ENCODE data around the gene STAU1. TPM values are rescaled to one million over a fixed set of nuclear protein-coding genes. Genes with fewer than 3 reads are reported as not detected.
"Not testable (repeated sequence)": the region's sequence is repeated elsewhere in the genome, so short reads cannot be mapped to it uniquely, and the experiment has no call there.

Gene STAU1
- total RNA-seq, 4 donors from 2014 or later, result 39.1 to 61.4 (median 54.4) TPM

DNA sequence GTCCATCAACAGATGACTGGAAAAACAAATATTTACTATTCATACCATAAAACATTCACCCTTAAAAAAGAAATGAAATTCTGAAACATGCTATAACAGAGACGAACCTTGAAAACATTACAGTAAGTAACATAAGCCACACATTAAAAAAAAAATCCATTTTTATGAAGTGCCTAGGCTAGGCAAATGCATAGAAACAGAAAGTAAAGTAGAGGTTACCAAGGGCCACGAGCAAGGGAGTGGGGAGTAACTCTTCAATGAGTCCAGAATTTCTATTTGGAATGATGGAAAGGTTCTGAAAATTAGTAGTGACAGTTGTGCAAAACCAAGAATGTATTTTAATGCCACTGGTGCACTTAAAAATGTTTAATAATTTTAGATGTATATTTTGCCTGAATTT lies 47.7 kb downstream of the STAU1 start:
- Histone ChIP-seq H3K36me3 (peaks cover 0 to 28% of the 10 kb centered on the region in 2 donors), H3K27me3 (no peaks in the 10 kb centered on the region), H3K4me1 (peaks cover 12 to 19% of the 10 kb centered on the region in 2 donors), H3K27ac (peak overlapping the region in 1 of 4 donors; percentile 44), H3K9me3 (no peaks in the 10 kb centered on the region), H3K4me3 (no peak overlapping the region)
- ATAC-seq, result no peak
- DNase-seq, result no peak
- in situ Hi-C loops (cut with MboI; ENCODE audit: low sequenced_read_pairs in 4 of 4), result no loop called here
- TF ChIP-seq, protein P1, sequence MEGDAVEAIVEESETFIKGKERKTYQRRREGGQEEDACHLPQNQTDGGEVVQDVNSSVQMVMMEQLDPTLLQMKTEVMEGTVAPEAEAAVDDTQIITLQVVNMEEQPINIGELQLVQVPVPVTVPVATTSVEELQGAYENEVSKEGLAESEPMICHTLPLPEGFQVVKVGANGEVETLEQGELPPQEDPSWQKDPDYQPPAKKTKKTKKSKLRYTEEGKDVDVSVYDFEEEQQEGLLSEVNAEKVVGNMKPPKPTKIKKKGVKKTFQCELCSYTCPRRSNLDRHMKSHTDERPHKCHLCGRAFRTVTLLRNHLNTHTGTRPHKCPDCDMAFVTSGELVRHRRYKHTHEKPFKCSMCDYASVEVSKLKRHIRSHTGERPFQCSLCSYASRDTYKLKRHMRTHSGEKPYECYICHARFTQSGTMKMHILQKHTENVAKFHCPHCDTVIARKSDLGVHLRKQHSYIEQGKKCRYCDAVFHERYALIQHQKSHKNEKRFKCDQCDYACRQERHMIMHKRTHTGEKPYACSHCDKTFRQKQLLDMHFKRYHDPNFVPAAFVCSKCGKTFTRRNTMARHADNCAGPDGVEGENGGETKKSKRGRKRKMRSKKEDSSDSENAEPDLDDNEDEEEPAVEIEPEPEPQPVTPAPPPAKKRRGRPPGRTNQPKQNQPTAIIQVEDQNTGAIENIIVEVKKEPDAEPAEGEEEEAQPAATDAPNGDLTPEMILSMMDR (IDR thresholded peaks at IDR 0.05 in 4 of 5, conservative IDR thresholded peaks at IDR 0.05 in 1 of 5), result no peak
- no peak for TF ChIP-seq POLR2A (IDR thresholded peaks at IDR 0.05)
- intact Hi-C loops (cut with DNase I; ENCODE audit: low total_unique reads), result loop anchor here (5.0 kb wide), 1 partner anchor 42 kb away; no protein-coding TSS in a partner anchor

DNA sequence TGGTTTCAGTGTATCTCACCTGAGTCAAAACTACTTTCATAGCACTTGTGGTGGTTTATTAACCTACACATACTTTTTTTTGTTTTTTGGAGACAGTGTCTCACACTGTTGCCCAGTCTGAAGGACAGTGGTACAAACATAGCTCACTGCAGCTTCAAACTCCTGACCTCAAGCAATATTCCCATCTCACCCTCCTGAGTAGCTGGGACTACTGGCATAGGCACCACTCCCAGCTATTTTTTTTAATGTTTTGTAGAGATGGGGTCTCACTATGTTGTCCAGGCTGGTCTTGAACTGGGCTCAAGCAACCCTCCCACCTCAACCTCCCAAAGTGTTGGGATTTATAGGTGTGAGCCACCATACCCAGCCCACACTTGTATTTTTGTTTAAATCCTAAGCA lies 49.7 kb downstream of the STAU1 start:
- TF ChIP-seq POLR2A (IDR thresholded peaks at IDR 0.05), result no peak
- TF ChIP-seq, protein P1 (IDR thresholded peaks at IDR 0.05 in 4 of 5, conservative IDR thresholded peaks at IDR 0.05 in 1 of 5), result no peak
- Histone ChIP-seq H3K4me3 (no peak overlapping the region), H3K36me3 (peaks cover 0 to 35% of the 10 kb centered on the region in 2 donors), H3K27ac (no peak overlapping the region), H3K27me3 (no peaks in the 10 kb centered on the region), H3K9me3 (no peaks in the 10 kb centered on the region), H3K4me1 (peaks cover 12 to 19% of the 10 kb centered on the region in 2 donors)
- in situ Hi-C loops (cut with MboI; ENCODE audit: low sequenced_read_pairs in 4 of 4), result no loop called here
- ATAC-seq (no peak), DNase-seq (no peak)
- intact Hi-C loops (cut with DNase I; ENCODE audit: low total_unique reads), result no loop called here

DNA sequence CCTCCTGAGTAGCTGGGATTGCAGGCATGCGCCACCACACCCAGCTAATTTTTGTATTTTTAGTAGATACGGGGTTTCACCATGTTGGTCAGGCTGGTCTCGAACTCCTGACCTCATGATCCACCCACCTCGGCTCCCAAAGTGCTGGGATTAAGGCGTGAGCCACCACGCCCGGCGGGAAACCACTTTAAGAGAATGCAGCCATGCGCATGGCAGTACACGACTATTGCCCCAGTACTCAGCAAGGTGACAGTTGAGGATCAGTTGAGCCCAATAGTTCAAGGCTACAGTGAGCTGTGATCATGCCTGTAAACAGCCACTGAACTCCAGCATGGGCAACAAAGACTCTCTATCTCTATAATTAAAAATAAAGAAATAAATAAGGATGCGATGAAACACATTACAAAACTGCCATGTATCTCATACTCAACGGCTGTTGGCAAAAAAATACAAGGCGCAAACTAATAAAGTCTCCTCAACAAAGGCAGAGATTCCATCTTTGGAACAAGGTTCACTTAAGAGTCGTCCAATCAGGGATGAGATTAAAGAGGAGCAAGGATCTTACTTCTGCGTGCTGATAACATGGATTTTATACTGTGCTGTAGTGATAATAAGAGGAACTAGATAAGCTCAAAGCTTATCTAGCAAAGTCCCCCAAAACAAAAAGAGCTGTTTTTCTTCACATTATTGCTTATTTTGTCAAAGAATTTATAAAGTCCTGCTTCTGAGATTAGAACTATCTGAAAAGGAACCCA lies 51.1 kb downstream of the STAU1 start:
- Histone ChIP-seq H3K4me3 (no peak overlapping the region), H3K9me3 (no peaks in the 10 kb centered on the region), H3K4me1 (peaks cover 12 to 13% of the 10 kb centered on the region in 2 donors), H3K27ac (no peak overlapping the region), H3K27me3 (no peaks in the 10 kb centered on the region), H3K36me3 (peaks cover 0 to 28% of the 10 kb centered on the region in 2 donors)
- in situ Hi-C loops (cut with MboI; ENCODE audit: low sequenced_read_pairs in 4 of 4), result no loop called here
- TF ChIP-seq POLR2A (IDR thresholded peaks at IDR 0.05), result no peak
- TF ChIP-seq, protein P1 (IDR thresholded peaks at IDR 0.05 in 4 of 5, conservative IDR thresholded peaks at IDR 0.05 in 1 of 5), result no peak
- ATAC-seq, result no peak
- DNase-seq, result no peak
- intact Hi-C loops (cut with DNase I; ENCODE audit: low total_unique reads), result no loop called here

- intact Hi-C loops (cut with DNase I; ENCODE audit: low total_unique reads), result loop anchor here (5.0 kb wide), 1 partner anchor 87 kb away; the partner anchor contains the start of gene CSE1L
- H3K36me3 ChIP-seq, result peaks cover 0 to 27% of the 10 kb centered on the region in 2 donors
- H3K27me3 ChIP-seq, ATAC-seq, DNase-seq, H3K4me3 ChIP-seq, H3K4me1 ChIP-seq, H3K27ac ChIP-seq, H3K9me3 ChIP-seq: not testable (repeated sequence)
- in situ Hi-C loops (cut with MboI; ENCODE audit: low sequenced_read_pairs in 4 of 4), result loop anchor here (5.0 kb wide), 1 partner anchor 83 kb away; the partner anchor contains the start of gene DDX27 (in 4 of the 4)
These were observed 53.3 kb downstream of the STAU1 start for GRCh38 chr20:49134797-49135196.

DNA sequence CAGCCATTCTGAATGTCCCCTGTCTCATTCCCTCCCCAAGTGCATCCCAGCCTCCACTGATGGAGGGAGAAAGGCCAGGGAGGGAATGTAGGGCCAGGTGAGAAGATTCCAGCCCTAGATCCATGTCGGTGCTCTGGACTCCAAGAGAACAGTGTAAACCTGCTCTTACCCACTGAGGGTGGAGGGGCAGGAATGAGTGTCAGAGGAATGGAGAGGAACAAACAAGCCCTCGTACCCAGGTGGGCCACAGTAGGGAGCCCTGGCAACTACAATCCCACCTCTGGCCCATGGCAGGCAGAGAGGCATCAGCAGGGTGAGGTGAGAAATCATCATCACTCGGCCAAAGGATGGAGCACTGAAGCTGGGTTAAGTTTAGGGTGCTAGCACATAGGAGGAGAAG lies 54.6 kb downstream of the STAU1 start:
- in situ Hi-C loops (cut with MboI; ENCODE audit: low sequenced_read_pairs in 4 of 4), result loop anchor here (5.0 kb wide), 1 partner anchor 84 kb away; the partner anchor contains the start of gene DDX27 (in 4 of the 4)
- DNase-seq, result no peak
- no peak overlapping the region for H3K4me3 ChIP-seq
- no peaks in the 10 kb centered on the region for H3K27me3 ChIP-seq
- no peaks in the 10 kb centered on the region for H3K4me1 ChIP-seq
- H3K9me3 ChIP-seq, result no peaks in the 10 kb centered on the region
- TF ChIP-seq POLR2A (IDR thresholded peaks at IDR 0.05), result no peak
- TF ChIP-seq, protein P1 (IDR thresholded peaks at IDR 0.05 in 4 of 5, conservative IDR thresholded peaks at IDR 0.05 in 1 of 5), result no peak
- intact Hi-C loops (cut with DNase I; ENCODE audit: low total_unique reads), result loop anchor here (1.0 to 5.0 kb wide), 2 partner anchors 84 to 86 kb away; partner anchors contain the start of gene CSE1L
- ATAC-seq, result no peak
- H3K36me3 ChIP-seq, result peaks cover 0 to 19% of the 10 kb centered on the region in 2 donors
- H3K27ac ChIP-seq, result peak overlapping the region in 1 of 4 donors; percentile 42

Measured in gastrocnemius medialis (tissue), 4 donors.